Measurements from ENCODE around the gene SLC2A3. TPM values are rescaled to one million over a fixed set of nuclear protein-coding genes. Genes with fewer than 3 reads are reported as not detected.
A peak's percentile ranks its signal among the peaks of the same experiment; 100 is the strongest.
"Not testable (repeated sequence)": the region's sequence is repeated elsewhere in the genome, so short reads cannot be mapped to it uniquely, and the experiment has no call there.

Gene SLC2A3
- total RNA-seq, 1 experiment from 2014 or later, result 717 TPM

- Mint-ChIP-seq H3K9me3 (no peaks in the 10 kb centered on the region), H3K27me3 (ENCODE audit: low read depth) (no peaks in the 10 kb centered on the region), H3K27ac (no peak overlapping the region), H3K4me3 (no peak overlapping the region), H3K36me3 (no peaks in the 10 kb centered on the region; the same call in none of the 2 replicates), H3K4me1 (peaks cover 36% of the 10 kb centered on the region)
- ChIA-PET POLR2A (interaction anchor here (0.6 to 3.9 kb wide), 14 partner anchors 10 to 293 kb away, joined by 3 to 36 read pairs (median 4); no protein-coding TSS in a partner anchor), CTCF (interaction anchor here (0.5 to 7.4 kb wide), 35 partner anchors 10 to 291 kb away, joined by 3 to 205 read pairs (median 5); no protein-coding TSS in a partner anchor)
- TF ChIP-seq CTCF (IDR thresholded peaks at IDR 0.05) (peak; percentile 48; the same call in 1 of the 2 replicates), E2F1 (CRISPR knock-in tag; IDR thresholded peaks at IDR 0.05) (no peak), ZNF317 (CRISPR knock-in tag; IDR thresholded peaks at IDR 0.05; ENCODE audit: borderline replicate concordance, low read depth) (no peak), HMGXB4 (CRISPR knock-in tag; IDR thresholded peaks at IDR 0.05) (peak; percentile 39; the same call in 1 of the 2 replicates), CREM (CRISPR knock-in tag; IDR thresholded peaks at IDR 0.05) (0 out of 2 replicates have a peak, but pooled peaks have one; percentile 21), ELF4 (CRISPR knock-in tag; IDR thresholded peaks at IDR 0.05; ENCODE audit: low read depth) (no peak), PRRX2 (CRISPR knock-in tag; IDR thresholded peaks at IDR 0.05) (no peak)
- peak; percentile 92 for ATAC-seq
- DNase-seq (ENCODE audit: low spot score), result peak; percentile 66
These were observed 2.7 kb downstream of the SLC2A3 start for GRCh38 chr12:7933255-7933726.

GRCh38 chr12:7932599-7933240 lies 3.3 kb downstream of the SLC2A3 start:
- H3K9me3 Mint-ChIP-seq; H3K27me3 Mint-ChIP-seq (ENCODE audit: low read depth); ATAC-seq; DNase-seq (ENCODE audit: low spot score); H3K36me3 Mint-ChIP-seq; H3K4me3 Mint-ChIP-seq; H3K27ac Mint-ChIP-seq: not testable (repeated sequence)
- ChIA-PET POLR2A (interaction anchor here (0.6 to 3.9 kb wide), 14 partner anchors 9 to 293 kb away, joined by 3 to 36 read pairs (median 3); no protein-coding TSS in a partner anchor), CTCF (interaction anchor here (0.5 to 7.4 kb wide), 32 partner anchors 9 to 290 kb away, joined by 3 to 205 read pairs (median 6); no protein-coding TSS in a partner anchor)
- H3K4me1 Mint-ChIP-seq, result peaks cover 34% of the 10 kb centered on the region

- Mint-ChIP-seq H3K9me3 (no peaks in the 10 kb centered on the region), H3K27me3 (ENCODE audit: low read depth) (no peaks in the 10 kb centered on the region), H3K27ac (peak overlapping the region; percentile 77), H3K4me3 (peak overlapping the region; percentile 6; the same call in 1 of the 2 replicates), H3K36me3 (peaks cover 18% of the 10 kb centered on the region), H3K4me1 (peaks cover 55% of the 10 kb centered on the region)
- ATAC-seq, result no peak
- POLR2A ChIA-PET, result interaction anchor here (0.5 kb wide), 1 partner anchor 23 kb away, joined by 4 read pairs; no protein-coding TSS in a partner anchor
- peak; percentile 69; the same call in 1 of the 2 replicates for TF ChIP-seq ZMAT4 (CRISPR knock-in tag; IDR thresholded peaks at IDR 0.05)
- TF ChIP-seq ARID4B (CRISPR knock-in tag; IDR thresholded peaks at IDR 0.05; ENCODE audit: borderline replicate concordance), result no peak
- CTCF ChIA-PET, result interaction anchor here (0.9 to 1.1 kb wide), 2 partner anchors 66 to 122 kb away, joined by 3 read pairs; no protein-coding TSS in a partner anchor
- DNase-seq (ENCODE audit: low spot score), result no peak
These were observed 6.7 kb downstream of the SLC2A3 start for GRCh38 chr12:7929083-7929792.

Data from WTC11 (cell line).